Nephron progenitor cell (in vitro differentiated cells): Measurements from ENCODE around the gene ETHE1.

Source experiments
- DNase-seq: peaks from one replicate; pipeline ENCODE4 v3.0.0; 2021
- H3K27ac Mint-ChIP-seq: 2 replicates; pipeline ENCODE4 v1.8.0; 2021; ENCODE audit warnings: mild to moderate bottlenecking, moderate library complexity, mixed read lengths
- H3K27me3 Mint-ChIP-seq: 2 replicates; pipeline ENCODE4 v1.8.0; 2021; ENCODE audit warnings: mild to moderate bottlenecking, low read depth, mixed read lengths; ENCODE audit not compliant: poor library complexity
- H3K36me3 Mint-ChIP-seq: 2 replicates; pipeline ENCODE4 v1.8.0; 2021; ENCODE audit warnings: low read depth, mixed read lengths
- H3K4me1 Mint-ChIP-seq: 2 replicates; pipeline ENCODE4 v1.8.0; 2021; ENCODE audit warnings: mixed read lengths
- H3K4me3 Mint-ChIP-seq: 2 replicates; pipeline ENCODE4 v1.8.0; 2021; ENCODE audit warnings: mild to moderate bottlenecking, moderate library complexity, mixed read lengths
- H3K9me3 Mint-ChIP-seq: 2 replicates; pipeline ENCODE4 v1.8.0; 2021; ENCODE audit warnings: mild to moderate bottlenecking, moderate library complexity, mixed read lengths
- CTCF ChIP-seq: fragments of 200-600 bp; sonication (generic); IDR thresholded peaks from 2 replicates; pipeline ENCODE4 v1.5.0; 2021; ENCODE audit warnings: antibody characterized with exemption

The ETHE1 gene

GRCh38 chr19:43546581-43546980, 19.6 kb upstream of the ETHE1 start:
- DNase-seq: no peak
- H3K36me3 Mint-ChIP-seq: peaks cover 74% of the 10 kb centered on the region
- H3K27me3 Mint-ChIP-seq: no peaks in the 10 kb centered on the region
- H3K9me3 Mint-ChIP-seq: no peaks in the 10 kb centered on the region
- TF ChIP-seq CTCF: no peak
- no peaks in the 10 kb centered on the region for H3K4me1 Mint-ChIP-seq
- H3K27ac Mint-ChIP-seq: no peak overlapping the region
- no peak overlapping the region for H3K4me3 Mint-ChIP-seq

GRCh38 chr19:43545981-43546380, 19.0 kb upstream of the ETHE1 start:
- Mint-ChIP-seq H3K4me1 (no peaks in the 10 kb centered on the region), H3K4me3 (no peak overlapping the region), H3K27ac (no peak overlapping the region), H3K9me3 (no peaks in the 10 kb centered on the region), H3K27me3 (no peaks in the 10 kb centered on the region), H3K36me3 (peaks cover 74% of the 10 kb centered on the region)
- no peak for TF ChIP-seq CTCF
- no peak for DNase-seq

- H3K4me1 Mint-ChIP-seq: no peaks in the 10 kb centered on the region
- peaks cover 6% of the 10 kb centered on the region for H3K9me3 Mint-ChIP-seq
- no peak for DNase-seq
- no peak for TF ChIP-seq CTCF
- H3K27ac Mint-ChIP-seq: peak overlapping the region; percentile 91
- H3K27me3 Mint-ChIP-seq: no peaks in the 10 kb centered on the region
- peaks cover 74% of the 10 kb centered on the region for H3K36me3 Mint-ChIP-seq
- H3K4me3 Mint-ChIP-seq: no peak overlapping the region
Measured at GRCh38 chr19:43545276-43545675, 18.3 kb upstream of the ETHE1 start.

- Mint-ChIP-seq H3K36me3 (peaks cover 74% of the 10 kb centered on the region), H3K4me3 (no peak overlapping the region), H3K27me3 (no peaks in the 10 kb centered on the region)
Measured at GRCh38 chr19:43544077-43544476, 17.1 kb upstream of the ETHE1 start.

GRCh38 chr19:43541920-43542650, 15.1 kb upstream of the ETHE1 start:
- Mint-ChIP-seq H3K27ac (no peak overlapping the region), H3K4me3 (no peak overlapping the region), H3K27me3 (no peaks in the 10 kb centered on the region), H3K4me1 (no peaks in the 10 kb centered on the region), H3K36me3 (peaks cover 79% of the 10 kb centered on the region), H3K9me3 (peaks cover 27% of the 10 kb centered on the region)
- TF ChIP-seq CTCF: no peak
- DNase-seq: no peak

More at GRCh38 chr19:43544077-43544476, 17.1 kb upstream of the ETHE1 start:
- Mint-ChIP-seq H3K4me1 (no peaks in the 10 kb centered on the region), H3K27ac (no peak overlapping the region), H3K9me3 (peaks cover 18% of the 10 kb centered on the region)
- TF ChIP-seq CTCF: no peak
- no peak for DNase-seq

GRCh38 chr19:43540381-43540780, 13.4 kb upstream of the ETHE1 start:
- peaks cover 2% of the 10 kb centered on the region for H3K27me3 Mint-ChIP-seq
- DNase-seq: no peak
- H3K4me3 Mint-ChIP-seq: no peak overlapping the region
- peaks cover 9% of the 10 kb centered on the region for H3K4me1 Mint-ChIP-seq
- H3K9me3 Mint-ChIP-seq: peaks cover 27% of the 10 kb centered on the region
- H3K36me3 Mint-ChIP-seq: peaks cover 90% of the 10 kb centered on the region
- no peak overlapping the region for H3K27ac Mint-ChIP-seq
- TF ChIP-seq CTCF: no peak
